Glutamatergic neuron (in vitro differentiated cells): ENCODE measurements around the gene SPOCK2. TPM values are rescaled to one million over a fixed set of nuclear protein-coding genes. Genes with fewer than 3 reads are reported as not detected.

ENCODE experiments used
- DNase-seq: peaks from one replicate; pipeline ENCODE4 v3.0.0; 2022
- H3K27ac Mint-ChIP-seq: one replicate; pipeline ENCODE4 v1.8.0; 2020; ENCODE audit warnings: mild to moderate bottlenecking, mixed read lengths, inconsistent platforms; ENCODE audit not compliant: unreplicated experiment
- H3K27me3 Mint-ChIP-seq: one replicate; pipeline ENCODE4 v1.8.0; 2020; ENCODE audit warnings: mild to moderate bottlenecking, moderate library complexity, mixed read lengths, inconsistent platforms; ENCODE audit not compliant: unreplicated experiment
- H3K36me3 Mint-ChIP-seq: one replicate; pipeline ENCODE4 v1.8.0; 2020; ENCODE audit warnings: mild to moderate bottlenecking, mixed read lengths, inconsistent platforms; ENCODE audit not compliant: unreplicated experiment
- H3K4me1 Mint-ChIP-seq: one replicate; pipeline ENCODE4 v1.8.0; 2020; ENCODE audit warnings: mild to moderate bottlenecking, low read depth, mixed read lengths, inconsistent platforms; ENCODE audit not compliant: unreplicated experiment
- H3K4me3 Mint-ChIP-seq: one replicate; pipeline ENCODE4 v1.8.0; 2020; ENCODE audit warnings: mild to moderate bottlenecking, mixed read lengths, inconsistent platforms; ENCODE audit not compliant: unreplicated experiment
- H3K9me3 Mint-ChIP-seq: one replicate; pipeline ENCODE4 v1.8.0; 2020; ENCODE audit warnings: mild to moderate bottlenecking, moderate library complexity, mixed read lengths, inconsistent platforms; ENCODE audit not compliant: unreplicated experiment
- total RNA-seq: library from RNA; stranded (reverse); fragmentation: NEBNext Ultra II Directional; extraction: Animal tissue kit (Norgen Biotek cat#: 25700); gene quantifications from one replicate; pipeline ENCODE4 v1.2.1, GENCODE V29; 2021; ENCODE audit not compliant: unreplicated experiment
- TF ChIP-seq, protein P1 (sequence below): fragments of 200-600 bp; sonication (generic); IDR thresholded peaks from one replicate; pipeline ENCODE4 v1.5.0; 2021; ENCODE audit not compliant: partially characterized antibody, unreplicated experiment

Gene SPOCK2
- total RNA-seq, 1 donor from 2014 or later: 362 TPM

DNA sequence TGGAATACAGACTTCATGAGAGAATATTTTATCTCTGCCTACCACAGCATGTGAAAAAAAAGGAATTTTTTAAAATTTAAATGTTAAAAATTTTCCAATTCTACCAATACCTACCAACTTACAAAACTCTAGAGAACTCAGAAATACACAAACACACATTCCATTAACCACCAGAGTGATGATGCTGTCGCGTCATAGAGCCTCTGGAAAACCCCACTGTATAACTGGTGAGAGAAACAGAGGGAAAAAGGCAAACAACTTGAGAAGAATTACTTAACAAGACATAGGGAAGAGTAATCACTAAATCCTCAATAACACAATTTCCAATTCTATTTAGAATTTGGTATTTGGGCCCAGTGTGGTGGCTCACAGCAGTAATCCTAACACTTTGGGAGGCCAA lies 6.2 kb upstream of the SPOCK2 start:
- Mint-ChIP-seq H3K9me3 (peaks cover 7% of the 10 kb centered on the region), H3K4me3 (no peak overlapping the region), H3K27ac (no peak overlapping the region), H3K4me1 (peaks cover 23% of the 10 kb centered on the region), H3K27me3 (peaks cover 4% of the 10 kb centered on the region), H3K36me3 (no peaks in the 10 kb centered on the region)
- TF ChIP-seq, protein P1, sequence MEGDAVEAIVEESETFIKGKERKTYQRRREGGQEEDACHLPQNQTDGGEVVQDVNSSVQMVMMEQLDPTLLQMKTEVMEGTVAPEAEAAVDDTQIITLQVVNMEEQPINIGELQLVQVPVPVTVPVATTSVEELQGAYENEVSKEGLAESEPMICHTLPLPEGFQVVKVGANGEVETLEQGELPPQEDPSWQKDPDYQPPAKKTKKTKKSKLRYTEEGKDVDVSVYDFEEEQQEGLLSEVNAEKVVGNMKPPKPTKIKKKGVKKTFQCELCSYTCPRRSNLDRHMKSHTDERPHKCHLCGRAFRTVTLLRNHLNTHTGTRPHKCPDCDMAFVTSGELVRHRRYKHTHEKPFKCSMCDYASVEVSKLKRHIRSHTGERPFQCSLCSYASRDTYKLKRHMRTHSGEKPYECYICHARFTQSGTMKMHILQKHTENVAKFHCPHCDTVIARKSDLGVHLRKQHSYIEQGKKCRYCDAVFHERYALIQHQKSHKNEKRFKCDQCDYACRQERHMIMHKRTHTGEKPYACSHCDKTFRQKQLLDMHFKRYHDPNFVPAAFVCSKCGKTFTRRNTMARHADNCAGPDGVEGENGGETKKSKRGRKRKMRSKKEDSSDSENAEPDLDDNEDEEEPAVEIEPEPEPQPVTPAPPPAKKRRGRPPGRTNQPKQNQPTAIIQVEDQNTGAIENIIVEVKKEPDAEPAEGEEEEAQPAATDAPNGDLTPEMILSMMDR: no peak
- DNase-seq: no peak

DNA sequence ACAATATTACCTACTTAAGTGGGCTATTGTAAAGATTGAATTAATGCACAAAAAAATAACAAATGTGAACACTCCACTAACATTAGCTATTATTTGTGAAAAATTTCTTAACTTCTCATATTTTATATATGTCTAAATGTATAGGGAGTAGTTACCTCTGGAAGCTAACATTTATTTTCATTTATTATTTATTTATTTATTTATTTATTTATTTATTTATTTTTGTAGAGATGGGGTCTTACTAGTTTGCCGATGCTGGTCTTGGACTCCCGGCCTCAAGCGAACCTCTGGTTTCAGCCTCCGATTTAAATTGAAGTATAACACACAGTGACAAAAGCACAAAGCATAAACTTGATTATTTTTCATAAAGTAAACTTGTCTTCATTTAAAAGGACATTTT lies 5.1 kb upstream of the SPOCK2 start:
- Mint-ChIP-seq H3K27ac (no peak overlapping the region), H3K27me3 (peaks cover 12% of the 10 kb centered on the region), H3K4me1 (peaks cover 21% of the 10 kb centered on the region), H3K9me3 (peaks cover 13% of the 10 kb centered on the region), H3K4me3 (no peak overlapping the region), H3K36me3 (no peaks in the 10 kb centered on the region)
- TF ChIP-seq, protein P1: no peak
- no peak for DNase-seq

DNA sequence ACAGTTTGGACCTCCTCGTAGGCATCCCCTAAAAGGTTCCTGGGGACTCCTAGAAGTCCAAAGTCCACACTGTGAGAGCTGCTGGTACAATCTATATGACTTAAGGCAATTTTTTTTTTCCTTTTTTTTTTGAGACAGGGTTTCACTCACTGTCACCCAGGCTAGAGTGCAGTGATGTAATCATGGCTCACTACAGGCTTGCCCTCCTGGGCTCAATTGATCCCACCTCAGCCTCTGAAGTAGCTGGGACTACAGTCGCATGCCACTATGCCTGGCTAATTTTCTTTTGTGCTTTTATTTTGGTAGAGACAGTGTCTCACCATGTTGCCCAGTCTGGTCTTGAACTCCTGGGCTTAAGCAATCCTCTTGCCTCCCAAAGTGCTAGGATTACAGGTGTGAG lies 4.6 kb upstream of the SPOCK2 start:
- TF ChIP-seq, protein P1: no peak
- no peak for DNase-seq
- H3K36me3 Mint-ChIP-seq: no peaks in the 10 kb centered on the region
- H3K4me1 Mint-ChIP-seq: peaks cover 21% of the 10 kb centered on the region
- H3K27ac Mint-ChIP-seq: no peak overlapping the region
- H3K27me3 Mint-ChIP-seq: peaks cover 15% of the 10 kb centered on the region
- H3K4me3 Mint-ChIP-seq: no peak overlapping the region
- H3K9me3 Mint-ChIP-seq: peaks cover 16% of the 10 kb centered on the region

DNA sequence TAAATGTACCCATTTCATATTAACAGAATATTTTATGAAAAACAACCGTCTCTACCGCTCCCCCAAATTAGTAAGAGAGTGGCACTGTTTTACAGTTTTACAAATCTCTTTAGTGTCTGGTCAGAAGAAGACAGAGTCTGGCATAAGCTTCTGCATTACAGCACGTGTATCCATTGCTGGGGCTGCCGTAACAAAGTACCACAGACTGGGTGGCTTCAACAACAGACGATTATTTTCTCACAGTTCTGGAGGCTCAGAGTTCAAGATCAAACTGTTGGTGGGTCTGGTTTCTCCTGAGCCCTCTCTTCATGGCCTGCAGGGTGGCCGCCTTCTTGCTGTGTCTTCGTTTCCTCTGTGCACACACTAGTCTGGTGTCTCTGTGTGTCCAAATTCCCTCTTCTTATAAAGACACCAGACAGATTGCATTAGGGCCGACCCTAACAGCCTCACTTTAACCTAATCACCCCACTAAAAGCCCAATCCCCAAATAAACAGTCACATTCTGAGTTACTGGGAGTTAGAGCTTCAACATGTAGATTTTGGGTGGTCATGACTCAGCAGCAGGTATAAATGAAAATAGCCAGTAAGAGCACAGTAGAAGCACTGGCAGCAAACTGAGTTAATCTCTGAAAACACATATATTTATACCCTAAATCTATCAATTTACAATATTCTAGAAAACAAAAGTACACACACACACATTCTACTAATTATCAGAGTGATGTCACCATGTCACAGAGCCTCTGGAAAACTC lies 4.0 kb upstream of the SPOCK2 start:
- H3K36me3 Mint-ChIP-seq: no peaks in the 10 kb centered on the region

DNA sequence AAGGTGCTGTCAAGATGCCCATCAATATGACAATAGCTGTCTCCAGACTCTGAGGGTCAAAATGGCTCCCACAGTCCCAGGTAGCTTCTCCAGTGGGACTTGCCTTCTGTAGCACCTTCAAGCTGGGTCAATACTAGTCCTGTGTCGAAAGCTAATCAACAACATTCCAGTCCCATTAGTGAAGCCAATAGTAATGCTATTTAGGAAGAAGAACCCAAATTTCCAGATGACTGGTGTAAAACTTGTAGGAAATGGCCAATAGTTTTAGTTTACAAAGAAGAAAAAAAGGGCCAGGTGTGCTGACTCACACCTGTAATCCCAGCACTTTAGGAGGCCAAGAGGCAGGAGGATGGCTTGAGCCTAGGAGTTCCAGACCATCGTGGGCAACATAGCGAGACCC lies 2.0 kb upstream of the SPOCK2 start:
- Mint-ChIP-seq H3K27me3 (peaks cover 26% of the 10 kb centered on the region), H3K9me3 (peaks cover 27% of the 10 kb centered on the region)

More for the DNA sequence above, 4.0 kb upstream of the SPOCK2 start:
- Mint-ChIP-seq H3K27ac (peak overlapping the region; percentile 55), H3K9me3 (peaks cover 16% of the 10 kb centered on the region), H3K4me3 (no peak overlapping the region), H3K27me3 (peaks cover 15% of the 10 kb centered on the region), H3K4me1 (peaks cover 21% of the 10 kb centered on the region)
- TF ChIP-seq, protein P1: no peak
- DNase-seq: no peak

More for the DNA sequence above, 2.0 kb upstream of the SPOCK2 start:
- H3K4me1 Mint-ChIP-seq: peaks cover 28% of the 10 kb centered on the region
- no peaks in the 10 kb centered on the region for H3K36me3 Mint-ChIP-seq
- H3K4me3 Mint-ChIP-seq: no peak overlapping the region
- TF ChIP-seq, protein P1: no peak
- H3K27ac Mint-ChIP-seq: peak overlapping the region; percentile 100
- no peak for DNase-seq
